ENCODE data around the gene C1QTNF9.

The C1QTNF9 gene

DNA sequence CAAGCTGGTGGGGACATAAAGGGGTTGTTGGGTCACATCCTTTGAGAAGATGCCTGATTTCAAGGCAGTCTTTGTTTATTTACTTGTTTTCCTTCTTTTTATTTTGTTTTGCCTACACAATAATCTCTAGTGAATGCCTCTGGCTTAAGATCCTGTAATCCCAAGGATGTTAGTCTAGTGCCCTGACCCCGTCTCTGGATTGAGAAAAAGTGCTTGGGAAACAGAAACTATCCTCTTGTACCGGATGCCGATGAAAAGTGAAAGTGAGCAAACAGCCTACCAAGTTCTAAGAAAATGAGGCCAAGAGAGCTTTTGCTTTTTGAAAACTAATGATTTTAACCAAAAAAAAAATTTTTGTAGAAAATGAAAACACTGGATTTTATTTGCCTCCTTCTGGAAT lies 42.1 kb upstream of the C1QTNF9 start:
- H3K36me3 ChIP-seq (ENCODE audit: control insufficient read depth in 2 of 2, insufficient read depth in 1 of 2, low read length in 2 of 2) = no peaks in the 10 kb centered on the region
- ChIA-PET POLR2A (no interaction called here), CTCF (no interaction called here)
- no peak overlapping the region for H3K4me3 ChIP-seq (ENCODE audit: low read depth, low read length)
- TF ChIP-seq ZNF585B (tag by site-specific recombination; IDR thresholded peaks at IDR 0.05) (no peak), ZNF837 (tag by site-specific recombination; IDR thresholded peaks at IDR 0.05) (no peak)
- H3K27ac ChIP-seq (ENCODE audit: extremely low read depth, low read depth, low read length) = no peak overlapping the region
- no peaks in the 10 kb centered on the region for H3K9me3 ChIP-seq (ENCODE audit: control insufficient read depth, insufficient read depth, low read depth, low read length)
- peaks cover 7% of the 10 kb centered on the region; the same call in 1 of the 2 replicates for H3K4me1 ChIP-seq (ENCODE audit: control insufficient read depth, insufficient read depth, low read length)

GRCh38 chr13:24267801-24268200 lies 41.6 kb upstream of the C1QTNF9 start:
- Histone ChIP-seq H3K4me1 (ENCODE audit: control insufficient read depth, insufficient read depth, low read length) (peaks cover 7% of the 10 kb centered on the region; the same call in 1 of the 2 replicates), H3K36me3 (ENCODE audit: control insufficient read depth in 2 of 2, insufficient read depth in 1 of 2, low read length in 2 of 2) (no peaks in the 10 kb centered on the region), H3K27ac (ENCODE audit: extremely low read depth, low read depth, low read length) (no peak overlapping the region), H3K4me3 (ENCODE audit: low read depth, low read length) (no peak overlapping the region), H3K9me3 (ENCODE audit: control insufficient read depth, insufficient read depth, low read depth, low read length) (no peaks in the 10 kb centered on the region)
- POLR2A ChIA-PET = no interaction called here
- CTCF ChIA-PET = no interaction called here
- TF ChIP-seq ZBTB20 (tag by site-specific recombination; IDR thresholded peaks at IDR 0.05) (peak; percentile 18; the same call in 1 of the 2 replicates), ZNF692 (tag by site-specific recombination; IDR thresholded peaks at IDR 0.05) (no peak)

- CTCF ChIA-PET = interaction anchor here (1.8 kb wide), 2 partner anchors 41 to 217 kb away, joined by 5 to 8 read pairs; no protein-coding TSS in a partner anchor
- Histone ChIP-seq H3K27ac (ENCODE audit: extremely low read depth, low read depth, low read length) (no peak overlapping the region), H3K4me3 (ENCODE audit: low read depth, low read length) (no peak overlapping the region), H3K9me3 (ENCODE audit: control insufficient read depth, insufficient read depth, low read depth, low read length) (no peaks in the 10 kb centered on the region), H3K36me3 (ENCODE audit: control insufficient read depth in 2 of 2, insufficient read depth in 1 of 2, low read length in 2 of 2) (no peaks in the 10 kb centered on the region), H3K4me1 (ENCODE audit: control insufficient read depth, insufficient read depth, low read length) (peaks cover 7% of the 10 kb centered on the region; the same call in 1 of the 2 replicates)
- no peak for TF ChIP-seq ZNF777 (tag by site-specific recombination; IDR thresholded peaks at IDR 0.05; ENCODE audit: borderline replicate concordance)
- TF ChIP-seq ZNF433 (tag by site-specific recombination; IDR thresholded peaks at IDR 0.05; ENCODE audit: low read depth) = no peak
- TF ChIP-seq, protein P1, sequence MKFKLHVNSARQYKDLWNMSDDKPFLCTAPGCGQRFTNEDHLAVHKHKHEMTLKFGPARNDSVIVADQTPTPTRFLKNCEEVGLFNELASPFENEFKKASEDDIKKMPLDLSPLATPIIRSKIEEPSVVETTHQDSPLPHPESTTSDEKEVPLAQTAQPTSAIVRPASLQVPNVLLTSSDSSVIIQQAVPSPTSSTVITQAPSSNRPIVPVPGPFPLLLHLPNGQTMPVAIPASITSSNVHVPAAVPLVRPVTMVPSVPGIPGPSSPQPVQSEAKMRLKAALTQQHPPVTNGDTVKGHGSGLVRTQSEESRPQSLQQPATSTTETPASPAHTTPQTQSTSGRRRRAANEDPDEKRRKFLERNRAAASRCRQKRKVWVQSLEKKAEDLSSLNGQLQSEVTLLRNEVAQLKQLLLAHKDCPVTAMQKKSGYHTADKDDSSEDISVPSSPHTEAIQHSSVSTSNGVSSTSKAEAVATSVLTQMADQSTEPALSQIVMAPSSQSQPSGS (tag by site-specific recombination; IDR thresholded peaks at IDR 0.05; ENCODE audit: low read depth) = peak; percentile 52; the same call in 1 of the 2 replicates
- no peak for TF ChIP-seq ZNF157 (tag by site-specific recombination; IDR thresholded peaks at IDR 0.05)
- TF ChIP-seq SCRT2 (tag by site-specific recombination; IDR thresholded peaks at IDR 0.05) = no peak
- TF ChIP-seq ZNF121 (tag by site-specific recombination; IDR thresholded peaks at IDR 0.05) = peak; percentile 62; the same call in 1 of the 2 replicates
- TF ChIP-seq, protein P2, sequence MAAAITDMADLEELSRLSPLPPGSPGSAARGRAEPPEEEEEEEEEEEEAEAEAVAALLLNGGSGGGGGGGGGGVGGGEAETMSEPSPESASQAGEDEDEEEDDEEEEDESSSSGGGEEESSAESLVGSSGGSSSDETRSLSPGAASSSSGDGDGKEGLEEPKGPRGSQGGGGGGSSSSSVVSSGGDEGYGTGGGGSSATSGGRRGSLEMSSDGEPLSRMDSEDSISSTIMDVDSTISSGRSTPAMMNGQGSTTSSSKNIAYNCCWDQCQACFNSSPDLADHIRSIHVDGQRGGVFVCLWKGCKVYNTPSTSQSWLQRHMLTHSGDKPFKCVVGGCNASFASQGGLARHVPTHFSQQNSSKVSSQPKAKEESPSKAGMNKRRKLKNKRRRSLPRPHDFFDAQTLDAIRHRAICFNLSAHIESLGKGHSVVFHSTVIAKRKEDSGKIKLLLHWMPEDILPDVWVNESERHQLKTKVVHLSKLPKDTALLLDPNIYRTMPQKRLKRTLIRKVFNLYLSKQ (tag by site-specific recombination; IDR thresholded peaks at IDR 0.05; ENCODE audit: borderline replicate concordance) = no peak
- TF ChIP-seq RBAK (tag by site-specific recombination; IDR thresholded peaks at IDR 0.05) = no peak
- TF ChIP-seq KLF16 (tag by site-specific recombination; IDR thresholded peaks at IDR 0.05) = no peak
- POLR2A ChIA-PET = interaction anchor here (0.6 kb wide), 1 partner anchor 30 kb away, joined by 3 read pairs; no protein-coding TSS in a partner anchor
Measured at GRCh38 chr13:24269821-24270220, 39.6 kb upstream of the C1QTNF9 start.

GRCh38 chr13:24270639-24271141 lies 38.7 kb upstream of the C1QTNF9 start:
- Histone ChIP-seq H3K9me3 (ENCODE audit: control insufficient read depth, insufficient read depth, low read depth, low read length) (no peaks in the 10 kb centered on the region), H3K27ac (ENCODE audit: extremely low read depth, low read depth, low read length) (no peak overlapping the region), H3K4me3 (ENCODE audit: low read depth, low read length) (no peak overlapping the region; the same call in none of the 2 replicates), H3K4me1 (ENCODE audit: control insufficient read depth, insufficient read depth, low read length) (peaks cover 7% of the 10 kb centered on the region; the same call in 1 of the 2 replicates), H3K36me3 (ENCODE audit: control insufficient read depth in 2 of 2, insufficient read depth in 1 of 2, low read length in 2 of 2) (no peaks in the 10 kb centered on the region)
- POLR2A ChIA-PET = interaction anchor here (0.6 kb wide), 1 partner anchor 31 kb away, joined by 3 read pairs; no protein-coding TSS in a partner anchor
- CTCF ChIA-PET = interaction anchor here (0.6 to 1.8 kb wide), 2 partner anchors 42 to 46 kb away, joined by 6 to 8 read pairs; no protein-coding TSS in a partner anchor
- TF ChIP-seq ZBTB20 (tag by site-specific recombination; IDR thresholded peaks at IDR 0.05) (peak; percentile 33; the same call in 1 of the 2 replicates), KLF7 (tag by site-specific recombination; IDR thresholded peaks at IDR 0.05; ENCODE audit: borderline replicate concordance) (0 out of 2 replicates have a peak, but pooled peaks have one; percentile 34), ZNF600 (tag by site-specific recombination; IDR thresholded peaks at IDR 0.05) (peak; percentile 81), ZNF843 (tag by site-specific recombination; IDR thresholded peaks at IDR 0.05) (0 out of 2 replicates have a peak, but pooled peaks have one; percentile 33), SP3 (tag by site-specific recombination; IDR thresholded peaks at IDR 0.05) (no peak), ZNF302 (tag by site-specific recombination; IDR thresholded peaks at IDR 0.05; ENCODE audit: low read depth) (0 out of 2 replicates have a peak, but pooled peaks have one; percentile 66)
- TF ChIP-seq, protein P3, sequence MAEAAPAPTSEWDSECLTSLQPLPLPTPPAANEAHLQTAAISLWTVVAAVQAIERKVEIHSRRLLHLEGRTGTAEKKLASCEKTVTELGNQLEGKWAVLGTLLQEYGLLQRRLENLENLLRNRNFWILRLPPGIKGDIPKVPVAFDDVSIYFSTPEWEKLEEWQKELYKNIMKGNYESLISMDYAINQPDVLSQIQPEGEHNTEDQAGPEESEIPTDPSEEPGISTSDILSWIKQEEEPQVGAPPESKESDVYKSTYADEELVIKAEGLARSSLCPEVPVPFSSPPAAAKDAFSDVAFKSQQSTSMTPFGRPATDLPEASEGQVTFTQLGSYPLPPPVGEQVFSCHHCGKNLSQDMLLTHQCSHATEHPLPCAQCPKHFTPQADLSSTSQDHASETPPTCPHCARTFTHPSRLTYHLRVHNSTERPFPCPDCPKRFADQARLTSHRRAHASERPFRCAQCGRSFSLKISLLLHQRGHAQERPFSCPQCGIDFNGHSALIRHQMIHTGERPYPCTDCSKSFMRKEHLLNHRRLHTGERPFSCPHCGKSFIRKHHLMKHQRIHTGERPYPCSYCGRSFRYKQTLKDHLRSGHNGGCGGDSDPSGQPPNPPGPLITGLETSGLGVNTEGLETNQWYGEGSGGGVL (tag by site-specific recombination; IDR thresholded peaks at IDR 0.05) = peak; percentile 56; the same call in 1 of the 2 replicates

Data from HEK293 (cell line).